AG10803 (cell line): ENCODE results near the gene SCGB1D2.
A peak's percentile ranks its signal among the peaks of the same experiment; 100 is the strongest.
"Not testable (repeated sequence)": the region's sequence is repeated elsewhere in the genome, so short reads cannot be mapped to it uniquely, and the experiment has no call there.

Source experiments
- DNase-seq: peaks from one replicate; pipeline ENCODE4 v3.0.0; 2010; ENCODE audit warnings: low read depth
- H3K4me3 ChIP-seq: 2 replicates; pipeline ENCODE4 v1.5.1; 2011; ENCODE audit warnings: mild to moderate bottlenecking, low read length, control low read depth
- CTCF ChIP-seq: conservative IDR thresholded peaks from 2 replicates; pipeline ENCODE4 v1.5.1; 2011; ENCODE audit warnings: mild to moderate bottlenecking, low read length, control low read depth, inconsistent platforms

Gene SCGB1D2

GRCh38 chr11:62205441-62205840 lies 36.6 kb upstream of the SCGB1D2 start:
- no peak overlapping the region for H3K4me3 ChIP-seq
- TF ChIP-seq CTCF: no peak
- no peak for DNase-seq

DNA sequence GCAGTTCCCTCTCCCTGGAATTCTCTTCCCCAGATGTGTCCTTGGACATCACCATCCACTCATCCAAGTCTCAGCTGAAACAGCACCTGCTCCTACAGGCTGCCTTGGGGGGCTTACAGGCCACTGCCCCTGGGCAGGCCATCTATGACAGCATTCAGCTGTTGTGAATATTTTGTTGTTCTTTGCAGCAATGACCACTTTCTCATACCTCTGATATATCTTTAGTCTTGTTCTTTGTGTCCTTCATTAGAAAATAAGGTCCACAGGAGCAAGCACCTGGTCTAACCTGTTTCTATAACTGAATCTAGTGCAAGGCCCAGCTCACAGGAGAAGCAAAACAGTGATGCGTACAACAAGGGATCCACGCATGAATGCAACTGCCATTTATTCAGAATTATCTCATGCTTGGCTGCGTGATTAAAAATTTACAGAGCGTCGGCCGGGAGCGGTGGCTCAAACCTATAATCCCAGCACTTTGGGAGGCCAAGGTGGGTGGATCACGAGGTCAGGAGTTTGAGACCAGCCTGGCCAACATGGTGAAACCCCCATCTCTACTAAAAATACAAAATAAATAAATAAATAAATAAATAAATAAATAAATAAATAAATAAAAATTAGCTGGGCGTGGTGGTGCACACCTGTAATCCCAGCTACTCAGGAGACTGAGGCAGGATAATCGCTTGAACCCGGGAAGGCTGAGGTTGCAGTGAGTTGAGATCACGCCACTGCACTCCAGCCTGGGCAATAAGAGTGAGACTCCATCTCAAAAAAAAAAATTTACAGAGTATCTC lies 35.6 kb upstream of the SCGB1D2 start:
- not testable (repeated sequence) for H3K4me3 ChIP-seq, DNase-seq

GRCh38 chr11:62208785-62209144 lies 33.3 kb upstream of the SCGB1D2 start:
- H3K4me3 ChIP-seq: no peak overlapping the region
- no peak for TF ChIP-seq CTCF
- DNase-seq: no peak

DNA sequence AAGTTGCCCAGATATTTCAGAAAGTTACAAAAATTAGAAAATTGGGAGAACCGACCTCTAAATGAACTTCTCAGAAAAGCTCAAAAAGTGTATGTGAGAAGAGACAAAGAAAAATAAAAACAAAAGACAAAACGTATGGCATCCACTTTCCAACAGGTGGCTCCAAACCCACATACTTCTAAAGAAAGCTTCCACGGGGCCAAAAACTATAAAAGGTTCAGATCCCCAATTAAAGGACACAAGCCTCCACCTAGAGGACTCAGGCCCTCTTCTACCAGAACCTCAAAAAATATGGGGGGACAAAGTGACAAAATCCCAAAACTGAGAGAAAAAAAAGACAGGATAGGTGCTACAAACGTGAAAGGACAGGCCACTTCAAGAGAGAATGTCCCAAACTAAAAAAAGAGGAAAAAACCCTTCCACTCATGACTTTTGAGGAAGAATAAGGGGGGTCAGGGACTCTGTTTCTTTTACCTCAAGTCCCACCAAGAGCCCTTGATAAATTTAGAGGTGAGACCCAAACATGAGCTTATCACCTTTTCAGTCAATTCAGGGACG lies 24.8 kb upstream of the SCGB1D2 start:
- peak; percentile 46 for TF ChIP-seq CTCF
- DNase-seq: no peak
- H3K4me3 ChIP-seq: no peak overlapping the region

GRCh38 chr11:62221498-62221897 lies 20.5 kb upstream of the SCGB1D2 start:
- no peak overlapping the region for H3K4me3 ChIP-seq
- no peak for TF ChIP-seq CTCF
- DNase-seq: no peak

GRCh38 chr11:62223095-62223494 lies 18.9 kb upstream of the SCGB1D2 start:
- no peak for TF ChIP-seq CTCF
- DNase-seq: no peak
- H3K4me3 ChIP-seq: no peak overlapping the region

- no peak for DNase-seq
- H3K4me3 ChIP-seq: no peak overlapping the region
- TF ChIP-seq CTCF: no peak
Measured at GRCh38 chr11:62233730-62234129, 8.3 kb upstream of the SCGB1D2 start.
